GM12801 (cell line): Measurements from ENCODE around the gene LHFPL6.

Source experiments
- TF ChIP-seq, protein P1 (sequence below): IDR thresholded peaks from one replicate; pipeline ENCODE4 v1.5.1; 2011; ENCODE audit warnings: control low read depth; ENCODE audit not compliant: insufficient read length; ENCODE audit errors: extremely low read depth

The LHFPL6 gene

DNA sequence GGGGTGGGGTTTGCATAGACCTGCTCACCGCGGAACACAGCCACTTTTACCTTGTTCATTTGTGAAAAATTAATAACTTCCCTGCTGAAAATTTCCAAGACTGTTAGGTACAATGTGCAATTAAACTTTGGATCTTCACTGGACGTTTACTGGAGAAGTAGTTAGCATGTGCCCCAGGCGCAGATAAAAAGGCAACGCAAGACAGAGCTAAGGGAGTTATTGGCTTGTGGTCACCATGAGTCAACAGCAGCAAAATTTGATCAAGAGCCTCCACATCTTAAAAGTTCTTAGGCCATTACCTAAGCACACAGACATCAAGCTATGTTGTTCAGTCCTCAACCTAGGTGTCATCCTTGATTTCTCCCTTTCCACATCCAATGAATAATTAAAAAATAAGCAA, 257.0 kb downstream of the LHFPL6 start:
- TF ChIP-seq, protein P1, sequence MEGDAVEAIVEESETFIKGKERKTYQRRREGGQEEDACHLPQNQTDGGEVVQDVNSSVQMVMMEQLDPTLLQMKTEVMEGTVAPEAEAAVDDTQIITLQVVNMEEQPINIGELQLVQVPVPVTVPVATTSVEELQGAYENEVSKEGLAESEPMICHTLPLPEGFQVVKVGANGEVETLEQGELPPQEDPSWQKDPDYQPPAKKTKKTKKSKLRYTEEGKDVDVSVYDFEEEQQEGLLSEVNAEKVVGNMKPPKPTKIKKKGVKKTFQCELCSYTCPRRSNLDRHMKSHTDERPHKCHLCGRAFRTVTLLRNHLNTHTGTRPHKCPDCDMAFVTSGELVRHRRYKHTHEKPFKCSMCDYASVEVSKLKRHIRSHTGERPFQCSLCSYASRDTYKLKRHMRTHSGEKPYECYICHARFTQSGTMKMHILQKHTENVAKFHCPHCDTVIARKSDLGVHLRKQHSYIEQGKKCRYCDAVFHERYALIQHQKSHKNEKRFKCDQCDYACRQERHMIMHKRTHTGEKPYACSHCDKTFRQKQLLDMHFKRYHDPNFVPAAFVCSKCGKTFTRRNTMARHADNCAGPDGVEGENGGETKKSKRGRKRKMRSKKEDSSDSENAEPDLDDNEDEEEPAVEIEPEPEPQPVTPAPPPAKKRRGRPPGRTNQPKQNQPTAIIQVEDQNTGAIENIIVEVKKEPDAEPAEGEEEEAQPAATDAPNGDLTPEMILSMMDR, result no peak

DNA sequence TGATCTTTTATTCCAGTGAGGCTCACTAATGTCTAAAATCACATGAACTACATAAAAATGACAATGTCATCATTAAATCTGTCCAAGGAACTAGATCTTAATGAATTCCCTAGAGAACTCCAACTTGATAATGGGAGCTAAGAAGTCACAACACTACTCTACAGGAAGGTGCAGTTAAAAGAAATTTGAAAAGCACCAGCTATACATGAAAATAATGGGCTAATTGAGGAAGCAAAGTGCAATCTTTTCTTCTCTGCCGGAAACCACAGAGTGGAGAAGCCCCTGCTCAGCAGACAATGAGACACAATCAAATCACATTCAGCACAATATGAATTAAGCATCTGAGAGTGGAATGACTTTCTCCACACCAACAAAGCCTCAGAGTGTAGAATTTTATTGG, 261.7 kb downstream of the LHFPL6 start:
- TF ChIP-seq, protein P1, result no peak

DNA sequence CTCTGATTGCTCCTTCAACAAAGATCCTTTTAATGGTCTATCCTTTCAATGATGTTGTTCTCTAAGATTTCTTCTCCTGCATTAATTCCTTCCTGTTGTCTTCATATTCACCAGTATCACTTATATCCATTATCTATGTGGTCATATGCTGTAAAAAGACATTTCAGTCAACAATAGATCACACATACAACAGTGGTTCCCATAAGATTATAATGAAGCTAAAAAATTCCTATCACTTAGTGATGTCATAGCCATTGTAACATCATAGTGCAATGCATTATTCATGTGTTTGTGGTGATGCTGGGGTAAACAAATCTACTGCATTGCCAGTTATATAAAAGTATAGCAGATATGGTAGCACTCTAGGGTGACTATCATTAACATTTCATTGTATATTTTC, 266.1 kb downstream of the LHFPL6 start:
- TF ChIP-seq, protein P1, result no peak

DNA sequence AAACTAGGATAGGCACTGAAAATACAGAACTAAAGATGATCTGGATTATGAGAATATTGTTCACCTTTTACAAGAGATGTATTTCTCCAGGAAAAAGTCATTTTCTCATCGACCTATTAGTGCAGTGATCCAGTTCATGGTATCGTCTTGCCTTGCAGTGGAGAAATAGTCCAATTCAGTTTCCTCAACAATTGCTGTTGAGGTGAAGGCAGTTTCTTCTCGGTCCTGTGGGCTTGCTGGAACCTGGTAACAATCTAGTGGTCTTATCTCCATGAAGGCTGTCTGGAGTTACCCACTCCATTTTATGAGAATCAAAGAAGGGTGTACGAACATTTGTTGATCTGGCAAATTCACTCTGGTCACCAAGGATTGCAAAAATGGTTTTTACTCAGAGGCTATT, 266.8 kb downstream of the LHFPL6 start:
- TF ChIP-seq, protein P1, result no peak

DNA sequence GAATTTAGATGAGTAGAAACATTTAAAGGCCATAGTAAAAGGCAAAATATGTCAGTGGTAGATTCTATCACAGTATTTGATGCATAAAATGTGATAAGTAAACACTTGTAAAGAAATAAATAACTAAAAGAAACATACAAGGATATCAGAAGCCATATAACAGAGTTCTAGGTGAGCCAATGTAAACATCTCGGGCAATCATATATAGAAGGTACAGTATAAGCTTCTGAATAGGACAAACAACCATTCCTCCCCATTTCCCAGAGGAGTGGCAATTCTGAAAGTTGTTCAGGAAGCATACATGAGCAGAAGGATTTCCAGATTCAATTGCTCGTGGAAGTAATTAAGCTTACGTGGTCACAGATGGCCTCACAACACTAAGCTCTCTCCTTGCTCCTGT, 267.3 kb downstream of the LHFPL6 start:
- TF ChIP-seq, protein P1, result no peak

DNA sequence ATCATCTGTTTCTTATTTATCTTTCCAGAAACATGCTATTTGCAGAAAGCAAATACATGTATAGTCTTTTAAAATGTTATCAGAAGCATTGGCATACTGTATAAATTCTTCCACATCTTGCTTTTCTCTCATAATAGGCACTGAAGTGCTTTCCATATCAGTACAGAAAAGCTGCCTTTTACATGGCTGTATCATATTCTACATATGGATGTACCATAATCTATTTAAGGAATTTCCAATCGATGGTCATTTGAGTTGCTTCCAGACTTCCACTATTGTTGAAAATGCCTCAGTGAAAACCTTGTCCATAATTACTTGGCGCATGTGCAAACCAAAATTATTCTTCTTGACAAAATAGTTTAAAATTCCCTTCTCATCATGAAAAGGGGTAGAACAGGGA, 272.5 kb downstream of the LHFPL6 start:
- TF ChIP-seq, protein P1, result no peak

DNA sequence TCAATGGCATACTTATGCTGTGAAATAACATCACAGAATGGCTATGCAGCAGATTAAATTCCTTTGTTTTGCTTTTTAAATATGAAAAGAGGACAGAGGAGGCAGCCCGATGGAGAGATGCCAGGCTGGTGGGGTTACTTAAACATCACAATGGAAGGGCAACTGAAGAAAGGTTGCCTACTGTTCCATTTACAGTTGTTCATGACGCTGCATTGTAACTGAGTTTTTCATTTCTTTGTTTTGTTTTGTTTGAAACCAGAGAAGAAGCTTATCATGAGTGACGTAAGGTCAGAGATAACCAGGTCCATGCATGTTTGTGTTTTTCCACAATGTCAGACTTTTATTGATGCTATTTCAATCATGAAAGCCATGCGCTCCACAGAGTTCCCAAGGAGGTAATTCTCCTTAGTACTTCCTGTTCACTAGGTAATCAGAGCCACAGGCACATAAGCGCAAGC, 273.8 kb downstream of the LHFPL6 start:
- TF ChIP-seq, protein P1, result no peak

DNA sequence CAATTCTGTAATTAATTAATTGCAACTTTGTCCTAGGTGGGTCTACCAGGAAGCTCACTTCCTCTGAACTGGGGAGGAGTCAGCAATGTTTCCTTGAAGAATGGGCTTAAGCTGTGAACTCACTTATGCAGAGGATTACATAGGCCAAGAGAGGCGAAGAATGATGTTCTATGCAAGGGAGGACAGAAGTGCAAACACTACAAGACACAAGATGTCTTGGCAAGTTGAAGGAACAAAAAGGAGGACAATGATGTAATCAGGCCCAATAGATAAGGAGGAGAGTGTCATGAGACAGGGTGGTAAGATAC, 275.9 kb downstream of the LHFPL6 start:
- TF ChIP-seq, protein P1, result no peak
